GM12878 (cell line): ENCODE data around the gene DSG4. TPM values are rescaled to one million over a fixed set of nuclear protein-coding genes. Genes with fewer than 3 reads are reported as not detected.

ENCODE experiments used
- ATAC-seq: fragments of 200-7000 bp; cut with Tn5 transposase; 3 replicates; pipeline ENCODE4 v1.9.1; 2020; ENCODE audit warnings: mild to moderate bottlenecking, moderate library complexity
- BruUV-seq: library from RNA; stranded (reverse); fragments of 400-500 nt; replicated peaks from 2 replicates; lab custom pipeline; 2021; lab: Mats Ljungman, UMichigan
- CTCF ChIA-PET: fragments of 300-600 bp; sonication (Branson Sonifier 250); formaldehyde crosslinking; extraction: SDS; loops from one replicate; lab custom pipeline; 2021; ENCODE audit warnings: inconsistent platforms; lab: Yijun Ruan, JAX
- POLR2A ChIA-PET: fragments of 350-600 bp; formaldehyde crosslinking; extraction: SDS; loops from one replicate; lab custom pipeline; 2021; ENCODE audit warnings: inconsistent platforms; lab: Charles Lee
- RAD21 ChIA-PET: fragments of 300-600 bp; sonication (Branson Sonifier 250); formaldehyde crosslinking; loops from one replicate; lab custom pipeline; 2023; ENCODE audit warnings: antibody characterized with exemption; ENCODE audit not compliant: unreplicated experiment; lab: Charles Lee
- SMC1A ChIA-PET: fragments of 300-600 bp; sonication (Branson Sonifier 250); formaldehyde crosslinking; loops from one replicate; lab custom pipeline; 2023; ENCODE audit not compliant: unreplicated experiment, uncharacterized antibody; lab: Charles Lee
- DNase-seq: peaks from one replicate; pipeline ENCODE4 v3.0.0-alpha.2; 2011; ENCODE audit warnings: low read depth, low spot score
- FAIRE-seq: peaks from 3 replicates; lab custom pipeline; 2011; peaks lifted over from hg19 to GRCh38; lab: Jason Lieb, UNC
- H2AFZ ChIP-seq: 2 replicates; pipeline ENCODE4 v1.6.0; 2011; ENCODE audit warnings: low read depth, low read length, control low read depth; ENCODE audit not compliant: control insufficient read depth
- H3K27ac ChIP-seq: 2 replicates; pipeline ENCODE4 v1.5.1; 2011; ENCODE audit warnings: control low read depth; ENCODE audit not compliant: control insufficient read depth, insufficient read depth
- H3K27me3 ChIP-seq, 2 experiments: replicated peaks in 1 of 2; 2 replicates each; pipeline versions ENCODE4 v1.6.0 to v1.6.1; 2011; ENCODE audit warnings: low read length in 1 of 2; ENCODE audit not compliant: control insufficient read depth in 2 of 2, insufficient read depth in 2 of 2
- H3K36me3 ChIP-seq, 2 experiments: 2 replicates each; pipeline ENCODE4 v1.5.1; 2011; ENCODE audit warnings: low read length in 1 of 2; ENCODE audit not compliant: control insufficient read depth in 2 of 2, insufficient read depth in 2 of 2
- H3K4me1 ChIP-seq: 2 replicates; pipeline ENCODE4 v1.6.1; 2011; ENCODE audit warnings: mild to moderate bottlenecking, low read length, moderate library complexity, mixed read lengths; ENCODE audit not compliant: control insufficient read depth, insufficient read depth
- H3K4me2 ChIP-seq: 2 replicates; pipeline ENCODE4 v1.6.0; 2011; ENCODE audit warnings: control low read depth; ENCODE audit not compliant: control insufficient read depth, insufficient read depth
- H3K4me3 ChIP-seq: fragments of 200-600 bp; sonication (generic); 2 replicates; pipeline ENCODE4 v1.5.1; 2016
- H3K79me2 ChIP-seq: 2 replicates; pipeline ENCODE4 v1.6.0; 2011; ENCODE audit warnings: low read length; ENCODE audit not compliant: control insufficient read depth, insufficient read depth
- H3K9ac ChIP-seq: 2 replicates; pipeline ENCODE4 v1.8.0; 2011; ENCODE audit warnings: low read length, control low read depth, mixed read lengths; ENCODE audit not compliant: control insufficient read depth, insufficient read depth
- H3K9me3 ChIP-seq: replicated peaks from 3 replicates; pipeline ENCODE4 v1.5.1; 2011; ENCODE audit warnings: mild to moderate bottlenecking, low read length; ENCODE audit not compliant: control insufficient read depth, insufficient read depth
- H4K20me1 ChIP-seq: 2 replicates; pipeline ENCODE4 v1.6.0; 2011; ENCODE audit not compliant: control insufficient read depth, insufficient read depth
- BACH1 ChIP-seq: fragments of 450-650 bp; IDR thresholded peaks from 2 replicates; pipeline ENCODE4 v1.6.1; 2017; ENCODE audit warnings: mild to moderate bottlenecking, borderline replicate concordance
- CHD1 ChIP-seq: IDR thresholded peaks from 2 replicates; pipeline ENCODE4 v1.6.1; 2012; ENCODE audit warnings: low read depth, low read length, improper control_type of control experiment
- CREM ChIP-seq: IDR thresholded peaks from 2 replicates; pipeline ENCODE4 v1.6.1; 2014; ENCODE audit warnings: antibody characterized with exemption, low read depth
- DPF2 ChIP-seq: fragments of 450-650 bp; IDR thresholded peaks from 2 replicates; pipeline ENCODE4 v1.6.1; 2017; ENCODE audit warnings: mild to moderate bottlenecking
- HDGF ChIP-seq: fragments of 450-650 bp; IDR thresholded peaks from 2 replicates; pipeline ENCODE4 v1.6.1; 2016; ENCODE audit warnings: antibody characterized with exemption
- KLF5 ChIP-seq: fragments of 450-650 bp; IDR thresholded peaks from 2 replicates; pipeline ENCODE4 v1.6.1; 2014; ENCODE audit warnings: mild to moderate bottlenecking; ENCODE audit not compliant: partially characterized antibody
- POLR2AphosphoS5 ChIP-seq: IDR thresholded peaks from 2 replicates; pipeline ENCODE4 v1.6.1; 2011; ENCODE audit warnings: mild to moderate bottlenecking, low read length, inconsistent platforms
- RFX5 ChIP-seq: IDR thresholded peaks from 2 replicates; pipeline ENCODE4 v1.6.1; 2011; ENCODE audit warnings: low read depth, low read length, improper control_type of control experiment
- SPI1 ChIP-seq: IDR thresholded peaks from 2 replicates; pipeline ENCODE4 v1.6.1; 2011; ENCODE audit warnings: low read depth, mild to moderate bottlenecking, low read length, moderate library complexity, borderline replicate concordance; ENCODE audit not compliant: insufficient read depth
- SUZ12 ChIP-seq: fragments of 200-600 bp; sonication (generic); IDR thresholded peaks from one replicate; pipeline ENCODE4 v1.6.1; 2018; ENCODE audit warnings: antibody characterized with exemption, mild to moderate bottlenecking; ENCODE audit not compliant: unreplicated experiment
- WGBS: methylation state at CpG from one replicate; pipeline ENCODE4 v1.1.6; 2016; ENCODE audit warnings: low lambda C conversion rate; ENCODE audit not compliant: insufficient replicate concordance, insufficient coverage; ENCODE audit errors: missing lambda C conversion rate; 5-methylcytosine and 5-hydroxymethylcytosine counted together
- in situ Hi-C: fragments of 300-500 bp; cut with MboI; formaldehyde crosslinking; loops from 9 replicates; pipeline ENCODE4 v1.14.3; 2018; ENCODE audit warnings: mixed read lengths
- intact Hi-C: fragments of 100-400 bp; cut with micrococcal nuclease; formaldehyde crosslinking; loops from one replicate; pipeline ENCODE4 v1.14.2; 2022; ENCODE audit not compliant: unreplicated experiment
- polyA plus RNA-seq, 11 experiments: library from polyadenylated mRNA; depleted of rRNA in 4 of 11; unstranded in 6 of 11; stranded (reverse) in 5 of 11; fragments of >200 nt; fragmentation: Nextera tagmentation in 4 of 11; fragmentation: Illumina TruSeq in 1 of 11; extraction: Ambion mirVana in 4 of 11; extraction: Trizol in 1 of 11; gene quantifications; 1 replicate in 1 of 11; 2 replicates in 10 of 11; pipeline versions ENCODE4 v1.2.1 to v1.2.3, GENCODE V29; 2011 to 2016; ENCODE audit warnings: inconsistent platforms in 2 of 11, missing spikeins in 2 of 11, low read depth in 1 of 11
- total RNA-seq, 4 experiments: library from RNA; depleted of rRNA in 3 of 4; stranded (reverse); fragments of >200 nt in 3 of 4; fragmentation: Illumina TruSeq in 1 of 4; extraction: Trizol in 1 of 4; gene quantifications; 2 replicates each; pipeline versions ENCODE4 v1.2.1 to v1.2.3, GENCODE V29; 2013 to 2021
- TF ChIP-seq, protein P1 (sequence below): fragments of 150-350 bp; IDR thresholded peaks from 2 replicates; pipeline ENCODE4 v1.6.1; 2016; ENCODE audit warnings: low read depth, low read length

DSG4 gene
- total and polyA plus RNA-seq, 10 of the 15 experiments (the other 5 are each of a cell fraction or from before 2014, with no cell fraction given) = 0.07 to 0.59 (median 0.17) TPM; not detected in 1

DNA sequence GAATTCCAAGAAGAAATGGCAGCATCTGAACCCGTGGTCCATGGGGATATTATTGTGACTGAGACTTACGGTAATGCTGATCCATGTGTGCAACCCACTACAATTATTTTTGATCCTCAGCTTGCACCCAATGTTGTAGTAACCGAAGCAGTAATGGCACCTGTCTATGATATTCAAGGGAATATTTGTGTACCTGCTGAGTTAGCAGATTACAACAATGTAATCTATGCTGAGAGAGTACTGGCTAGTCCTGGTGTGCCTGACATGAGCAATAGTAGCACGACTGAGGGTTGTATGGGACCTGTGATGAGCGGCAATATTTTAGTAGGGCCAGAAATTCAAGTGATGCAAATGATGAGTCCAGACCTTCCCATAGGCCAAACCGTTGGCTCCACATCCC, 36.6 kb downstream of the DSG4 start:
- intact Hi-C loops (no loop called here), in situ Hi-C loops (no loop called here)
- H3K36me3 ChIP-seq = no peaks in the 10 kb centered on the region
- no peak for DNase-seq
- ChIA-PET CTCF (no interaction called here), POLR2A (no interaction called here), RAD21 (no interaction called here), SMC1A (no interaction called here)
- no peak overlapping the region for H2AFZ ChIP-seq
- BruUV-seq = no TSS peak
- H3K9ac ChIP-seq = no peak overlapping the region
- H4K20me1 ChIP-seq = no peaks in the 10 kb centered on the region
- TF ChIP-seq, protein P1, sequence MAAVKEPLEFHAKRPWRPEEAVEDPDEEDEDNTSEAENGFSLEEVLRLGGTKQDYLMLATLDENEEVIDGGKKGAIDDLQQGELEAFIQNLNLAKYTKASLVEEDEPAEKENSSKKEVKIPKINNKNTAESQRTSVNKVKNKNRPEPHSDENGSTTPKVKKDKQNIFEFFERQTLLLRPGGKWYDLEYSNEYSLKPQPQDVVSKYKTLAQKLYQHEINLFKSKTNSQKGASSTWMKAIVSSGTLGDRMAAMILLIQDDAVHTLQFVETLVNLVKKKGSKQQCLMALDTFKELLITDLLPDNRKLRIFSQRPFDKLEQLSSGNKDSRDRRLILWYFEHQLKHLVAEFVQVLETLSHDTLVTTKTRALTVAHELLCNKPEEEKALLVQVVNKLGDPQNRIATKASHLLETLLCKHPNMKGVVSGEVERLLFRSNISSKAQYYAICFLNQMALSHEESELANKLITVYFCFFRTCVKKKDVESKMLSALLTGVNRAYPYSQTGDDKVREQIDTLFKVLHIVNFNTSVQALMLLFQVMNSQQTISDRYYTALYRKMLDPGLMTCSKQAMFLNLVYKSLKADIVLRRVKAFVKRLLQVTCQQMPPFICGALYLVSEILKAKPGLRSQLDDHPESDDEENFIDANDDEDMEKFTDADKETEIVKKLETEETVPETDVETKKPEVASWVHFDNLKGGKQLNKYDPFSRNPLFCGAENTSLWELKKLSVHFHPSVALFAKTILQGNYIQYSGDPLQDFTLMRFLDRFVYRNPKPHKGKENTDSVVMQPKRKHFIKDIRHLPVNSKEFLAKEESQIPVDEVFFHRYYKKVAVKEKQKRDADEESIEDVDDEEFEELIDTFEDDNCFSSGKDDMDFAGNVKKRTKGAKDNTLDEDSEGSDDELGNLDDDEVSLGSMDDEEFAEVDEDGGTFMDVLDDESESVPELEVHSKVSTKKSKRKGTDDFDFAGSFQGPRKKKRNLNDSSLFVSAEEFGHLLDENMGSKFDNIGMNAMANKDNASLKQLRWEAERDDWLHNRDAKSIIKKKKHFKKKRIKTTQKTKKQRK = no peak
- TF ChIP-seq SPI1 = no peak
- TF ChIP-seq HDGF = no peak
- no peak for TF ChIP-seq CREM
- TF ChIP-seq CHD1 = no peak
- TF ChIP-seq RFX5 = no peak
- TF ChIP-seq KLF5 = no peak
- no peak for TF ChIP-seq SUZ12
- no peak for TF ChIP-seq BACH1
- TF ChIP-seq DPF2 = no peak
- no peak for TF ChIP-seq POLR2AphosphoS5
- H3K4me3 ChIP-seq = no peak overlapping the region
- no peaks in the 10 kb centered on the region for H3K4me1 ChIP-seq
- no peak overlapping the region for H3K4me2 ChIP-seq
- H3K9me3 ChIP-seq = no peaks in the 10 kb centered on the region
- no peak for ATAC-seq
- H3K79me2 ChIP-seq = no peaks in the 10 kb centered on the region
- no peak for FAIRE-seq
- no peaks in the 10 kb centered on the region for H3K27me3 ChIP-seq
- no peak overlapping the region for H3K27ac ChIP-seq
- WGBS = 43% methylated on average over 6 of the region's 6 CpGs
